NCI-H345 treated with DMSO at 0.1 percent for 48 hours (cell line): ENCODE measurements around the gene ALPG.
"Not testable (repeated sequence)": the region's sequence is repeated elsewhere in the genome, so short reads cannot be mapped to it uniquely, and the experiment has no call there.

ENCODE experiments used
- DNase-seq: peaks from one replicate; lab custom pipeline; 2025; ENCODE audit not compliant: unreplicated experiment; lab: John Stamatoyannopoulos, UW

ALPG gene

DNA sequence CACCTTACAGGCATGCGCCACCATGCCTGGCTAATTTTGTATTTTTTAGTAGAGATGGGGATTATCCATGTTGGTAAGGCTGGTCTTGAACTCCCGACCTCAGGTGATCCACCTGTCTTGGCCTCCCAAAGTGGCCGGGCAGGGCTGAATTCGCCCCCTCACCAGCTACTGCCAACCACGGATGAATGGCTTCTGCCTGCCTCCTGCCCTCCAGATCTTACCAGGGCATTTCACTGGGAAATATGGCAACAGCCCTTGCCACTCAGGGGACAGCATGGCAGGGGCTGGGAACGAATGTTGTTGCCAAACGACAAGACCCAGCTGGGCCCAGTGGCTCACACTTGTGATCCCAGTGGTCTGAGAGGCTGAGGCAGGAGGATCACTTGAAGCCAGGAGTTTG, 29.9 kb upstream of the ALPG start:
- DNase-seq: no peak

DNA sequence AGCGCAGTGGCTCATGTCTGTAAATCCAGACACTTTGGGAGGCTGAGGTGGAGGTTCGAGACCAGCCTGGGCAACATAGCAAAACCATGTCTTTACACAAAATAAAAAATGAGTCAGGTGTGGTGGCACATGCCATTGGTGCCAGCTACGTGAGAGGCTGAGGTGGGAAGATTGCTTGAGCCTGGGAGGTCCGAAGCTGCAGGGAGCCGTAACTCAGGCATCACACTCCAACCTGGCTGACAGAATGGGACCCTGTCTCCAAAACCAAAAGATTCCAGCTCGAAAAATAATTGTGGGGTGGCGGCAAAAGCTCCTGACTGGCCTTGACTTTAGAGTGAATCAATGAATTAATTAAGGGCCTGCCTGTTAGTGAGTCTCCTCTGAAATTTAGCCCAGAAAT, 29.3 kb upstream of the ALPG start:
- no peak for DNase-seq

DNA sequence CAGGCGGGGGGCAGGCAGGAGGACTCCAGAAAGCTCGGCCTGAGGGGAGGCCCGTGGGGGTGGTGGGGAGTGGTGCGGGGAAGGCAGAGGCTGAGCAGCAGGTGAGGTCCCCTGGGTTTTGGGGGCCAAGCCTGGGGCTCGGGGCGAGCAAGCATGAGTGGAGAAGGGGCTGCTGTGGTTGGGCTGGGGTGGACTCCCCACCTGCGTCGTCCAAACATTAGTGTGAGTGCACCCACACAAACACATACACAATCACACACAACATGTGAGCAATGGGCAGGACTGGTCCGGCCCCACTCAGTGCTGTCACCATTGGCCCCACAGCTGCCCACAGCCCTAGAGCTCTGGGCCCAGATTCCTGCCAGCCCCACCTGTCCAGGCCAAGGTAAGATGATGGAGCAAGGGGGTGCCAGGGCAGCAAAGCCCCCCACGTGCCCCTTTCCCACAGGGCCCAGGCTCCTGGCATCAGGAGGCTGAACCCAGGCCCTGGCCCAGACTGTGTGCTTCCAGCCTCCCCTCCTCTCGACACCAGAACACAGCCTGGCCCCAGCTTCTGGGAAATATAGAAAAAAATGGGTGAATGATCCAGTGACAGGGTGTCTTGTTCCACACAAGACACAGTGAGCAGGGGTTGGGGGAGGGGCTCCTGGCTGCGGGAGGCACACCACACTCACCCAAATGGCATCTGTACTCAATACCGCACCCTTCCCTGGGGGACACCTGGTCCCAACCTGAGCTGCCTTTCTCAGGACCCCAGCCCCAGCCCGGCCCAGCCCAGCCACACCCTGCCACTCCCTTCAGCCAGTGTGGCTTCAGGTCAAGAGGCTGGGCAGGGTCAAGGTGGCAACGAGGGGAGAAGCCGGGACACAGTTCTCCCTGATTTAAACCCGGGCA, 28.6 kb upstream of the ALPG start:
- DNase-seq: no peak

DNA sequence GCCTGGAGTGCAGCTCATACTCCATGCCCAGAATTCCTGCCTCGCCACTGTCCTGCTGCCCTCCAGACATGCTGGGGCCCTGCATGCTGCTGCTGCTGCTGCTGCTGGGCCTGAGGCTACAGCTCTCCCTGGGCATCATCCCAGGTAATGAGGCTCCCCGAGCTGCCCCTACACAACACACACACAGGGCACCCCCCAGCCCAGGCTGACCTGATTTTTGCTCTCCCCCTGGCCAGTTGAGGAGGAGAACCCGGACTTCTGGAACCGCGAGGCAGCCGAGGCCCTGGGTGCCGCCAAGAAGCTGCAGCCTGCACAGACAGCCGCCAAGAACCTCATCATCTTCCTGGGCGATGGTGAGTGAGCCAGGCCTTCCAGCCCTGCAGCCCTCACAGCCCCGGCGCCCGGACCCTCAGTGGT, 27.9 kb upstream of the ALPG start, which contains the start of gene ALPP:
TSS of gene ALPP (plus strand) at position 17 of the 417 bp plus-strand sequence. CDS start at position 69, 52 bp downstream.
- DNase-seq: not testable (repeated sequence)

DNA sequence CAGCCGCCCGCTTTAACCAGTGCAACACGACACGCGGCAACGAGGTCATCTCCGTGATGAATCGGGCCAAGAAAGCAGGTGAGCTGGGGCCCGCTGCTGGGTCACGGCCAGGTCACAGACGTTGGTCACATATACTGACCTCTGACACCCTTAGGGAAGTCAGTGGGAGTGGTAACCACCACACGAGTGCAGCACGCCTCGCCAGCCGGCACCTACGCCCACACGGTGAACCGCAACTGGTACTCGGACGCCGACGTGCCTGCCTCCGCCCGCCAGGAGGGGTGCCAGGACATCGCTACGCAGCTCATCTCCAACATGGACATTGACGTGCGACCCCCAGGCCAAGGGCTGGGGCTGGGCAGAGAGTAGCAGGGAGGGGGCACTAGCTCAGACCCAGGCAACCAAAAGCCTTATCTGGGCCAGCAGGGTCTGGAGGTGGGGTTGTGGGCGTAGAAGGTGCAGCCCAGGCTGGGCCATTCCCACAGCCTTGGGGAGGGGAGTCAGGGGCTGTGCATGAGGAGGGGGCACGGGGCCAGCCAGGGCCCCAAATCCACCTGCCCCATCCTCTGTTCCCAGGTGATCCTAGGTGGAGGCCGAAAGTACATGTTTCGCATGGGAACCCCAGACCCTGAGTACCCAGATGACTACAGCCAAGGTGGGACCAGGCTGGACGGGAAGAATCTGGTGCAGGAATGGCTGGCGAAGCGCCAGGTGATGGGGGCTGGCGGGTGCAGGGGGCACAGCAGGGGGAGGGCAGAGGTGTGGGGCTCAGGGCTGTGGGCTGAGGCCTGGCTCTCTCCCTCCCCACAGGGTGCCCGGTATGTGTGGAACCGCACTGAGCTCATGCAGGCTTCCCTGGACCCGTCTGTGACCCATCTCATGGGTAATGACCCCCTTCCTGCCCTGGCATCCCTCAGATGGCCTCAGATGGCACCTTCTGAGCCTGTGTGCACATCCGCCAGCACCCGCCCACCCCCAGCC, 26.7 kb upstream of the ALPG start:
- DNase-seq: not testable (repeated sequence)

DNA sequence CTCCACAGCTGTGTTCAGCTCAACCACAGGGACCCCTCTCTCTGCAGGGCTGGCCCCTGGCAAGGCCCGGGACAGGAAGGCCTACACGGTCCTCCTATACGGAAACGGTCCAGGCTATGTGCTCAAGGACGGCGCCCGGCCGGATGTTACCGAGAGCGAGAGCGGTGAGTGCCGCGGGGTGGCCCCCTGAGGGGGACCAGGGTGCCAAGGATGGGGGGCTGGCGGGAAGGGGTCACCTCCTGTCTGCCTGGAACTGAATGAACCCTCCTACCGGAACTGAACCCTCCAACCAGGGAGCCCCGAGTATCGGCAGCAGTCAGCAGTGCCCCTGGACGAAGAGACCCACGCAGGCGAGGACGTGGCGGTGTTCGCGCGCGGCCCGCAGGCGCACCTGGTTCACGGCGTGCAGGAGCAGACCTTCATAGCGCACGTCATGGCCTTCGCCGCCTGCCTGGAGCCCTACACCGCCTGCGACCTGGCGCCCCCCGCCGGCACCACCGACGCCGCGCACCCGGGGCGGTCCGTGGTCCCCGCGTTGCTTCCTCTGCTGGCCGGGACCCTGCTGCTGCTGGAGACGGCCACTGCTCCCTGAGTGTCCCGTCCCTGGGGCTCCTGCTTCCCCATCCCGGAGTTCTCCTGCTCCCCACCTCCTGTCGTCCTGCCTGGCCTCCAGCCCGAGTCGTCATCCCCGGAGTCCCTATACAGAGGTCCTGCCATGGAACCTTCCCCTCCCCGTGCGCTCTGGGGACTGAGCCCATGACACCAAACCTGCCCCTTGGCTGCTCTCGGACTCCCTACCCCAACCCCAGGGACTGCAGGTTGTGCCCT, 25.2 kb upstream of the ALPG start:
- not testable (repeated sequence) for DNase-seq

DNA sequence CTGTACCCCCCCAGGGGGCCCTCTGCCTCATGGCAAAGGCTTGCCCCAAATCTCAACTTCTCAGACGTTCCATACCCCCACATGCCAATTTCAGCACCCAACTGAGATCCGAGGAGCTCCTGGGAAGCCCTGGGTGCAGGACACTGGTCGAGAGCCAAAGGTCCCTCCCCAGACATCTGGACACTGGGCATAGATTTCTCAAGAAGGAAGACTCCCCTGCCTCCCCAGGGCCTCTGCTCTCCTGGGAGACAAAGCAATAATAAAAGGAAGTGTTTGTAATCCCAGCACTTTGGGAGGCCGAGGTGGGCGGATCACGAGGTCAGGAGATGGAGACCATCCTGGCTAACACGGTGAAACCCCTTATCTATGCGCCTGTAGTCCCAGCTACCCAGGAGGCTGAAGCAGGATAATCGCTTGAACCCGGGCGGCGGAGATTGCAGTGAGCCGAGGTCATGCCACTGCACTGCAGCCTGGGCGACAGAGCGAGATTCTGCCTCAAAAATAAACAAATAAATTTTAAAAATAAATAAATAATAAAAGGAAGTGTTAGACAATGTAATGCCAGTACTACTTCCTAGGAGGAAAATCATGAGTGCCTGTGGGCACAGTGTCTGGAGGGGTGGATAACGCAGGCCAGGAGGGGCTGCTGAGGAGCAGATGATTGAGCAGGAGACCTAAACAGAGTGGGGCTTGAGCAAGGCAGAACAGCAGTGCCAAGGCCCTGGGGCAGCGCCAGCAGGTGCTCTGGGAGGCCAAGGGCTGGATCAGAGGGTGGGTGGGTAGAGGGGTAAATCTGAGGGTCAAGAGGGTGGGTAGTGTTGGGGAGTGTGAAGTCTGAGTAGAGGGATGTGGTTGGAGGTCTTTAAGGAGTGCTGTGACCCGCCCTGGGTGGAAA, 24.1 kb upstream of the ALPG start:
- no peak for DNase-seq

DNA sequence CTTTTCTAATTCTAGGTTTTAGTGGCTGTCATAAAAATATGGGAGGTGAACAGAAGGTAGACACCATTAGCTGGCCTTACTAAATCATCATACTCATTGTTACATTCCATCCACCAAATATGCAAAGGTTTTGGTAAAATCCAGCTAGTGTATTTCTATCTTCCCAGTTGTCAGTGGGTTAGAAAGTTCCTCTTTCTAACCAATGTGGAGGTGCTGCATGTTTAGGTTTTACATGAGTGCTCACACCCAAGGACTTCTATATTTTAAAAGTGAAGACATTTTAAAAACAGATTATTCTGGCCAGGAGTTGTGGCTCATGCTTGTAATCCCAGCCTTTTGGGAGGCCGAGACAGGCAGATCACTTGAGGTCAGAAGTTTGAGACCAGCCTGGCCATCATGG, 22.2 kb upstream of the ALPG start:
- no peak for DNase-seq

DNA sequence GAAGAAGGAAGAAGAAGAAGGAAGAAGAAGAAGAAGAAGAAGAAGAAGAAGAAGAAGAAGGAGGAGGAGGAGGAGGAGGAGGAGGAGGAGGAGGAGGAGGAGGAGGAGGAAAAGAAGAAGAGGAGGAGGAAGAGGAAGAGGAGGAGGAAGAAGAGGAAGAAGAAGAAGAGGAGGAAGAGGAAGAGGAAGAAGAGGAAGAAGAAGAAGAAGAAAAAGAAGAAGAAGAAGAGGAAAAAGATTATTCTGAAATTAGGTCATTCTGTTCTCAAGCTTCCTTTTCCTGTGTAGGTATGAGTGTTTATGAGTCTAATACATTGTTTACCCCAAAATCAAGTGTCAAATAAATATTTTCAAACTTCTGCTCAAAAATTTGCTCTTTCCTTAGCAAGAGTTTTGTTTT, 21.6 kb upstream of the ALPG start:
- DNase-seq: not testable (repeated sequence)

DNA sequence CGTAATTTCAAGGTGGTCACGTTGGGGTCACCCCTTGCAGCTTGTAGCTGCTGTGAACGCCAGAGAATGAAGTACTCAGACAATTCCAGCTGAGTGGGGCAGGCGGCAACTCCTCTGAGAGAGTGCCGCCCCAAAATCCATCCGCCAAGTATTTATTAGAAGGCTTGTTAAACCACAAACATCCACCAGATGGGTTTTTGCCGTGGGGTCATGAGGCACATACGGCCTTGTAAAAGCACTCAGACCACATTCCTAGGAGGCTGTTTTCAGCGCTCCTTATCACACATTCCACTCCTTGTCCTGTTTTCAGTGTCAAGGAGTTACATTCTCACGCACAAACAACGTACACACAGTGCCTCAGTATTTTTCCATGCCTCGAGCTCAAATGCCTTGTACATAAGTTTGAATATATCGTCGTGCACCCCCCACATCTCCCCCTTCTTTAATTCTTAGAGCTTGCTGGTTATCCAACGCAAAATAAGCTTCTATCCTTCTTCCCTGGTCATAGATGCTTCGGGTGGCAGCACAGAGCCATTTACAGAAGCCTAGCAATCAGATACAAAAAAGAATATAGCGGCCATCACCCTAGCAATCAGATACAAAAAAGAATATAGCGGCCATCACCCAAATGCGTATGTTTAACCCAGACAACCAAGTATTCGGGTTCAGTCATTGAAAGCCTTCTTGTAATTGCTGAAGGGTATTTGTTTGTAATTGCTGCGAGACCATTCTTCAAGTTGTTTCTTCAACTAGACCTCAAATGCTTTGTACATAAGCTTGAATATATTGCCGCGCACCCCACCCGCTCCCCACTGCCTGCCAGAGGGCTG, 20.8 kb upstream of the ALPG start:
- DNase-seq: no peak

DNA sequence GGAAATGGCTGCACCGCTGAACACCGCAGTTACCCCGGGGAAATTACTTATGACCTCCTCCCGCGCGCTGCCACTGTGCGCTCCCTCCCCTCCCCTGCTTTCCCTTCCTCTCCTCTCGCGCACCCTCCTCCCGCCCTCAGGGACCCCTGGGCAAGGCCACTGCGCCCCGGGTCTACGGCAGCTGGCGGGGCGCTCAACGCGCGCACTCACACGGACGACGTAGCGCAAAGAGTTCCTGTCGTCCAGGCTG, 20.2 kb upstream of the ALPG start:
- DNase-seq: no peak

DNA sequence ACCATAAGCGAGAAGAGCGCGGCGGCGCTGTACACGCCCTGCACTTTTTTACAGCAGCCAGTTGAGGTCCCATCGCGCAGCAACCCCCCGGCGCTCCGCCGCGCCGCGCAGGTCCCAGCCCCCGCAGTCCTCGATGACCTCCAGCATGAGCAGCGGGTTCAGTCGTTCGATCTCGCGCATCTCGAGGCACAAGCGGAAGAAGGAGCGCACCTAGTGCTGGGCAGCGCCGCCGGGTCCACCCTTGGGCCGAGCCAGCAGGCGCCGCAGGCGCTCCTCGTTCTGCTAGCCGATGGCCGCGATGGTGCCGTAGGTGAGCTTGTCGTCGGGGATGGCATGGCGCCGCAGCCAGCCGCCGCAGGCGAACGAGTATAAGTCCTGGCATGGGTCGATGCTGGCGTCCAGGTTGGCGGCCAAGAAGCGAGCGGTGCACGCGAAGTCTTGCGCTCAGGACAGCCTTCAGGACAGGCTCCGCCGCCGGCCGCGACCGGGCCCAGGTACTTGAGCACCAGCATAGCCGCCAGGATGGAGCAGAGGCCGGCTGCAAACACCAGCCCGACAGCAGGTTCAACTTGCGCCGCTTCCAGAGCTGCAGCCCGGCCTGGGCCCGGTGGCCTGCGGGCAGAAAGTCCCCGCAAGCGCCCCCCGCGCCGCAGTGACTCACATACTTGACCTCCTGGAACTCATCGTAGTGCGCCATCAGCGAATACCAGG, 19.7 kb upstream of the ALPG start:
- no peak for DNase-seq

DNA sequence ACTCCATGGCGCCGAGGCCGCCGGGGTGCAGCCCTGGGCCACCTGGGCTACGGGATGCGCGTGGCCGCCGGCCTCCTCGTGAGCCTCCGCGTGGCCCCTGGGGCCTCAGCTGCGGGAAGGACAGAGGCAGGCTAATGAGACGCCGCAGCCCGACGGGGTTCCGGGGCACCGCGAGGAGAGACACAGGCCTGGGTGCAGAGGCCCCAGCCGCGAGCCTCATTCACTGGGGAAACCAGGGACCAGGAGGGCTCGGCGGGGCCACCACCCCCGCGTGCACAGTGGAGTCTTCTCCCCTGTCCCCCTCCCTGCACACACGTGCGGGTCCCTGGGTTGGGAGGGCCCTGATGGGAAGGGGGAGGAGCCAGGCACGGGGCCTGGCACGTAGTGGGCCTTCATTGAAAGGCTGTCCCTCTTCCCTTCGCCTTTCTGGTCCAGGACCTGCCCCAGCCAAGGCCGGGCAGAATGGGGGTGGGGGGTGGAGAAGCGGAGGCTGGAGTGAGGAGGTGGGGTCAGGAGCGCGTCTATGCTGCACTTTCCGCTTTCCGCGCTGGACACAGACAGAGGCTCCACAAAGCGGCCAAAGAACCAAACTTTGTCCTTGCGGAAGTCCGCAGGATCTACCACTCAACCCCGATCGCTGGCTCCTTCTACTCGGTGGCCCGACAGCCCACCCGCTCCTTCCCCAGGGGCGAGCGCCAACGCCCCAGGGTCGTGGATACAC, 19.0 kb upstream of the ALPG start:
- DNase-seq: no peak

DNA sequence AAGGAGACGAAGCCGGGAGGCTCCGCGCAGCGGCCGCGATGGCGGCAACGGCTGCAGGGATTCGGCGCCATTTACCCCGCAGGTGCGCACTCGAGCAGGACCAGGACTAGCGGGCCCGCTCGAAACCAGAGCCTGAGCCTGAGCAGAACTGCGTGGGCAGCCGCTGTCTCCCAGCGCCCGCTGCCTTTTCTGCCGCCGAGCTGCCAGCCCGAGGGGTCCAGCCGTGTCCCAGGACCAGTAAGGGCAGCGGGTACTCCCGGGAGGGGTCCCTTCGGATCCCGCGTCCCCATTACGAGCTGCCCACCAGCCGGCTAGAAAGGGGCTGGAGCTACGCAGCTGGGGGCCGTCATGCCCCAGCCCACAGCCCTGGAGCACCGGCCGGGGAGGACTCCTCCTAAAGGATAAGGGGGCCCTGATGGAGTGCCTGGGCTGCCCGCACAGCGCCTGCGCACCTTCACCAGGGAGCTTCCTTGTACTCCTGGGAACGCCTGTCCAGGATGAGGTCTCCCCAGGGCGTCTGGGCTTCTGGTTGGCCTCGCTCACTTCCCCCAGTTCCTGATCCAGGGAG, 18.2 kb upstream of the ALPG start:
- DNase-seq: no peak

DNA sequence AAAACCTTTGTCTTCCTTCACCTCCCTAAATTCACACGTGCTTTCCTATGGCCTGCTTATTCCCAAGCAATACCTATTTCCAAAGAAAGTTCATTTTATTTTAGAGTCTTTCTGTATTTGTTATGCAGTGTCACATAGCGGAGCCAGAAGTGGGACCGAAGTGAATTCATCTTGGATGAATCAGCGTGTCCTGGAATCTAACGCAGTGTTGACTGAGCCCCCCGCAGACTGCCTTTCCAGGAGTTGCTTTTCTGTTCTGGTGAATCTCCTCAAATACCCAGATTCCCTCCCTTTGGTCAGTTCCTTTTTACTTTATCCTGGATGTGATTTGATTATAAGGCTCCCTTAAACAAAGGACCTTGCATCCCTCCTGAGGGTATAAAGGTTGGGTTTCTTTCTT, 17.3 kb upstream of the ALPG start:
- no peak for DNase-seq

DNA sequence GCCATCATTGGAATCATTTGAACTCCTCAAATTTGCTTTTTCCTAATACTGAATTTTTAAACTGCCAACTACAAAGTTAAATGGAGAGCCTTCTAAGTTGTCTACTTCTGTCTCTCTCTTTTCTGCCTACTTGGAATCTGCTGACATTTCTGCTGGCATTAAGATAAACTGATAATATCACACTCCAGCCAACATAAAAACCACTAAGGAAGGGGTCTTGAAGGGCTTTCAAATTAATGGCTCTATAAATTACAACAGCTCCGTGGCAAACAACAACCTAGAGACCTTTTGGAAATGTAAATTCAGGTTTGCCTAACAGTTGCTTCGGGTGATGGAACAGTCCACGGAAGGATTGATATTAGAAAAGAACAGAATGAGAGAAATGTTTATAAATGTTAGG, 16.0 kb upstream of the ALPG start:
- no peak for DNase-seq

DNA sequence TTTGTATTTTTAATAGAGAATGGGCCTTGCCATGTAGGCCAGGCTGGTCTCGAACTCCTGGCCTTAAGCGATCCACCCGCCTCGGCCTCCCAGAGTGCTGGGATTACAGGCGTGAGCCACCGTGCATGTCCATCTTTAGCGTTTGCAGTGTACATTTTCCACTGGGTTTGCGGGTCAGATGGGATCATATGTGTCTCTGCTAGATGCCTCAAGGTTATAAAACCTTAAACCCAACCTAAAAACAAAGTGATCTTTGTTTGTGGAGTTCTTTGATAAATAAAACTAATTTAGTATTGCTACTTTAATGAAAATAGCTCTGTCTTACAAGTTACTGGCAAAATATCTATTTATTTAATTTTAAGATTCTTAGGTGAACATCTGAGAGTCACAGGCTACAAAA, 13.1 kb upstream of the ALPG start:
- DNase-seq: no peak

DNA sequence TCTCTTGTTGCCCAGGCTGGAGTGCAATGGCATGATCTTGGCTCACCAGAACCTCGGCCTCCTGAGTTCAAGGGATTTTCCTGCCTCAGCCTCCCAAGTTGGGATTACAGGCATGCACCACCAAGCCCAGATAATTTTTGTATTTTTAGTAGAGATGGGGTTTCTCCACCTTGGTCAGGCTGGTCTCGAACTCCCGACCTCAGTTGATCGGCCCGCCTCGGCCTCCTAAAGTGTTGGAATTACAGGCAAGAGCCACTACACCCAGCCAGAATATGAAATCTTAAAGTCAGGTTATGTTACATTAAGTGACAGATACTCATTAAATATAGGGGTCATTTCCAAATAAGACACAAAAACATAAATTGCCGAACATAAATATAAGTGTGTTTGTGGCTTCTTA, 12.2 kb upstream of the ALPG start:
- DNase-seq: not testable (repeated sequence)
